HepG2 (cell line): ENCODE results near the gene THSD4. TPM values are rescaled to one million over a fixed set of nuclear protein-coding genes. Genes with fewer than 3 reads are reported as not detected.

Source experiments
- FOXJ3 ChIP-seq: sonication (generic); formaldehyde crosslinking; IDR thresholded peaks from 2 replicates; pipeline ENCODE4 v1.4.0; 2020; ENCODE audit warnings: missing genetic modification reagents, mild to moderate bottlenecking, borderline replicate concordance
- GPBP1L1 ChIP-seq: sonication (generic); formaldehyde crosslinking; IDR thresholded peaks from 2 replicates; pipeline ENCODE4 v1.5.0; 2020; ENCODE audit warnings: mild to moderate bottlenecking, missing genetic modification reagents
- IRF9 ChIP-seq: sonication (generic); formaldehyde crosslinking; IDR thresholded peaks from 2 replicates; pipeline ENCODE4 v1.8.0; 2022; ENCODE audit warnings: missing genetic modification reagents, mild to moderate bottlenecking, borderline replicate concordance
- KAT7 ChIP-seq: IDR thresholded peaks from 2 replicates; pipeline ENCODE4 v1.6.1; 2018; ENCODE audit warnings: borderline replicate concordance, missing compliant biosample characterization
- KLF11 ChIP-seq: IDR thresholded peaks from 2 replicates; pipeline ENCODE4 v1.6.1; 2016; ENCODE audit warnings: missing compliant biosample characterization
- NFKBIZ ChIP-seq: IDR thresholded peaks from 2 replicates; pipeline ENCODE4 v1.6.1; 2018; ENCODE audit warnings: missing genetic modification reagents, missing compliant biosample characterization
- PATZ1 ChIP-seq: sonication (generic); formaldehyde crosslinking; IDR thresholded peaks from 2 replicates; pipeline ENCODE4 v1.4.0; 2020; ENCODE audit warnings: missing genetic modification reagents
- PAXIP1 ChIP-seq: sonication (generic); formaldehyde crosslinking; conservative IDR thresholded peaks from 2 replicates; pipeline ENCODE4 v1.4.0; 2020; ENCODE audit warnings: mild to moderate bottlenecking, missing genetic modification reagents, moderate library complexity
- PREB ChIP-seq: sonication (generic); formaldehyde crosslinking; IDR thresholded peaks from 2 replicates; pipeline ENCODE4 v1.4.0; 2020; ENCODE audit warnings: missing genetic modification reagents
- TOE1 ChIP-seq: sonication (generic); formaldehyde crosslinking; IDR thresholded peaks from 2 replicates; pipeline ENCODE4 v1.4.0; 2020; ENCODE audit warnings: mild to moderate bottlenecking, missing genetic modification reagents
- ZFP36 ChIP-seq: fragments of 150-350 bp; IDR thresholded peaks from 2 replicates; pipeline ENCODE4 v1.6.1; 2018; ENCODE audit warnings: borderline replicate concordance, low read length, low read depth; ENCODE audit not compliant: partially characterized antibody
- ZNF12 ChIP-seq: sonication (generic); formaldehyde crosslinking; IDR thresholded peaks from 2 replicates; pipeline ENCODE4 v1.5.0; 2020; ENCODE audit warnings: missing genetic modification reagents
- ZNF256 ChIP-seq: sonication (generic); formaldehyde crosslinking; conservative IDR thresholded peaks from 2 replicates; pipeline ENCODE4 v1.4.0; 2020; ENCODE audit warnings: missing genetic modification reagents
- ZNF619 ChIP-seq: sonication (generic); formaldehyde crosslinking; IDR thresholded peaks from 2 replicates; pipeline ENCODE4 v1.4.0; 2020; ENCODE audit warnings: mild to moderate bottlenecking, missing genetic modification reagents
- polyA plus RNA-seq, 8 experiments: library from polyadenylated mRNA; depleted of rRNA in 3 of 8; stranded (reverse) in 7 of 8; unstranded in 1 of 8; fragments of >200 nt; fragmentation: Illumina TruSeq in 4 of 8; extraction: Trizol in 4 of 8; gene quantifications; 2 replicates each; pipeline versions ENCODE4 v1.2.1 to v1.2.3, GENCODE V29; 2011 to 2016; ENCODE audit warnings: low read depth in 4 of 8, missing spikeins in 1 of 8, mixed read lengths in 1 of 8; ENCODE audit not compliant: insufficient read depth in 1 of 8
- total RNA-seq, 5 experiments: library from RNA; depleted of rRNA; stranded (reverse); fragments of >200 nt; fragmentation: Illumina TruSeq; extraction: Trizol; gene quantifications; 2 replicates each; pipeline ENCODE4 v1.2.3, GENCODE V29; 2016; ENCODE audit warnings: low read depth in 1 of 5
- TF ChIP-seq, protein P1 (sequence below): sonication (generic); formaldehyde crosslinking; IDR thresholded peaks from 2 replicates; pipeline ENCODE4 v1.5.1; 2020; ENCODE audit warnings: missing genetic modification reagents, mild to moderate bottlenecking, borderline replicate concordance

Gene THSD4
- total and polyA plus RNA-seq, 2 of the 13 experiments (the other 11 are each of a cell fraction or from before 2014, with no cell fraction given), result 0.07 to 0.21 TPM

GRCh38 chr15:71747128-71748083, 632.1 kb downstream of the THSD4 start (continued):
- peak; percentile 78 for TF ChIP-seq PAXIP1 (CRISPR knock-in tag)
- no peak for TF ChIP-seq PREB
- no peak for TF ChIP-seq KLF11 (CRISPR knock-in tag)
- 0 out of 2 replicates have a peak, but pooled peaks have one; percentile 30 for TF ChIP-seq ZNF12 (CRISPR knock-in tag)
- 0 out of 2 replicates have a peak, but pooled peaks have one; percentile 33 for TF ChIP-seq NFKBIZ (CRISPR knock-in tag)
- no peak for TF ChIP-seq ZNF256
- TF ChIP-seq KAT7 (CRISPR knock-in tag), result no peak
- no peak for TF ChIP-seq FOXJ3 (CRISPR knock-in tag)
- no peak for TF ChIP-seq ZFP36
- TF ChIP-seq GPBP1L1 (CRISPR knock-in tag), result no peak
- TF ChIP-seq ZNF619 (CRISPR knock-in tag), result no peak
- TF ChIP-seq IRF9 (CRISPR knock-in tag), result no peak; the same call in 1 of the 2 replicates
- no peak for TF ChIP-seq PATZ1 (CRISPR knock-in tag)
- no peak for TF ChIP-seq TOE1 (CRISPR knock-in tag)
- TF ChIP-seq, protein P1, sequence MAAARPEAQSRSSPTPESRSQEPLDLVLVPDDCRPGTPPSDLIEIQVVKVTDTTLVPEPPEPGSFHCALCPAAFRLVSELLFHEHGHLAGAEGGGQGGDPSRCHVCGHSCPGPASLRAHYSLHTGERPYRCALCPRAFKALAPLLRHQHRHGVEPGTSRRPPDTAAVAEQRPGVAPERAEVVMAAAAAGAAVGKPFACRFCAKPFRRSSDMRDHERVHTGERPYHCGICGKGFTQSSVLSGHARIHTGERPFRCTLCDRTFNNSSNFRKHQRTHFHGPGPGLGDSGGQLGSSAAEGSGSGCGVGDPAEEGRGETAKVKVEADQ, result no peak
